NB4 (cell line): ENCODE results near the gene ANKRD13D.

Experiments used
- DNase-seq: peaks from one replicate; pipeline ENCODE4 v3.0.0; 2010; ENCODE audit warnings: low read depth
- H3K4me3 ChIP-seq: one replicate; pipeline ENCODE4 v1.5.1; 2011; ENCODE audit warnings: mild to moderate bottlenecking, low read depth, low read length, moderate library complexity
- CTCF ChIP-seq: IDR thresholded peaks from one replicate; pipeline ENCODE4 v1.5.1; 2012; ENCODE audit warnings: low read depth, low read length
- MAX ChIP-seq: IDR thresholded peaks from 2 replicates; pipeline ENCODE4 v1.6.1; 2011; ENCODE audit warnings: low read depth, low read length
- MYC ChIP-seq: IDR thresholded peaks from 2 replicates; pipeline ENCODE4 v1.6.1; 2011; ENCODE audit warnings: low read depth, low read length
- POLR2A ChIP-seq: IDR thresholded peaks from 2 replicates; pipeline ENCODE4 v1.6.1; 2011; ENCODE audit warnings: mild to moderate bottlenecking; ENCODE audit not compliant: insufficient read length; ENCODE audit errors: extremely low read depth

ANKRD13D gene

GRCh38 chr11:67253872-67254624 lies 35.1 kb upstream of the ANKRD13D start:
- TF ChIP-seq MYC, result no peak
- no peak for TF ChIP-seq MAX
- TF ChIP-seq POLR2A, result no peak
- TF ChIP-seq CTCF, result no peak
- DNase-seq, result no peak
- no peak overlapping the region for H3K4me3 ChIP-seq

- no peak for DNase-seq
- no peak for TF ChIP-seq POLR2A
- TF ChIP-seq MAX, result no peak
- no peak for TF ChIP-seq MYC
- no peak for TF ChIP-seq CTCF
- H3K4me3 ChIP-seq, result no peak overlapping the region
Measured at GRCh38 chr11:67254798-67255197, 34.3 kb upstream of the ANKRD13D start.

DNA sequence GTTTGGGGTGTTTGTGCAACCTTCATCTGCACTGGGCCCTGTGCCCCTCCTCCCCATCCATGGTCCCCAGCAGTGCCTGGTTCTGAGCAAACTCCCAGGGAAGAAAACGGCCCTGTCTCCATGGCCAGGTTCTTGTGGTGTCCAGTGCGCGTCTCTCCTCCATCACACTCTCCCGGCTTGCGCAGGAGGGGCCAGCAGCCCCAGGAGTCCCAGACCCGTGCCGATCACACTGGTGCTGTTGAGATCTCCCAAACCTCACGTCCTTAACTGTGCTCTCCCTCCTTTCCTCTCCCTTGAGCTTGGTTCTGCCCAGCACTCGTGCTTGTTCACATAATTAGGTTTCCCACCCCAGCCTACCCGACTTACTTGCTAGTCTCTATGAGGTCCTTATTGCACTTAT lies 33.8 kb upstream of the ANKRD13D start:
- H3K4me3 ChIP-seq, result no peak overlapping the region
- DNase-seq, result no peak
- TF ChIP-seq CTCF (no peak), MAX (no peak), POLR2A (no peak), MYC (no peak)

DNA sequence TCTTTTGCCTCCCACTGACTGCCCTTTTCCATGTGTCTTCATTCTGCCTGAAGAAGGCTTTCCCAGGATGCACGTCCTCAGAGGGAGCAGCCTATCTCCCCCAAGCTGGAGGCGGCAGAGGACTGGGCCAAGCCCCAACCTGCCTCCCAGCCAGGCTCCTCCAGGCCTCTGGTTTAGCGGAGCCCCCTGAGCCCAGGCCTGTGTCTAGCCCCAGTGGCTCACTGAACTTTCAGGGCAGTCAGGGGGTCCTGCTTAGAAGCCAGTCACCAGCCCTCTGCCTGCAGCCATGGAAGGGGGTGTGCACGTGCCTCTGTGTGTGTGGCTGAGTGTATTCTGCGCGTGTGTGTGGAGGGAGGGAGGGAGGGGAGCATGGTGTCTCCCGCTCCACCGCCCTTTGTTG lies 33.2 kb upstream of the ANKRD13D start:
- TF ChIP-seq CTCF (no peak), MYC (no peak), MAX (no peak), POLR2A (no peak)
- no peak for DNase-seq
- no peak overlapping the region for H3K4me3 ChIP-seq

- H3K4me3 ChIP-seq, result no peak overlapping the region
- TF ChIP-seq MAX (no peak), CTCF (no peak), POLR2A (no peak), MYC (no peak)
- no peak for DNase-seq
Measured at GRCh38 chr11:67256477-67257135, 32.5 kb upstream of the ANKRD13D start.
